ENCODE results near the gene RFPL2.

The RFPL2 gene

DNA sequence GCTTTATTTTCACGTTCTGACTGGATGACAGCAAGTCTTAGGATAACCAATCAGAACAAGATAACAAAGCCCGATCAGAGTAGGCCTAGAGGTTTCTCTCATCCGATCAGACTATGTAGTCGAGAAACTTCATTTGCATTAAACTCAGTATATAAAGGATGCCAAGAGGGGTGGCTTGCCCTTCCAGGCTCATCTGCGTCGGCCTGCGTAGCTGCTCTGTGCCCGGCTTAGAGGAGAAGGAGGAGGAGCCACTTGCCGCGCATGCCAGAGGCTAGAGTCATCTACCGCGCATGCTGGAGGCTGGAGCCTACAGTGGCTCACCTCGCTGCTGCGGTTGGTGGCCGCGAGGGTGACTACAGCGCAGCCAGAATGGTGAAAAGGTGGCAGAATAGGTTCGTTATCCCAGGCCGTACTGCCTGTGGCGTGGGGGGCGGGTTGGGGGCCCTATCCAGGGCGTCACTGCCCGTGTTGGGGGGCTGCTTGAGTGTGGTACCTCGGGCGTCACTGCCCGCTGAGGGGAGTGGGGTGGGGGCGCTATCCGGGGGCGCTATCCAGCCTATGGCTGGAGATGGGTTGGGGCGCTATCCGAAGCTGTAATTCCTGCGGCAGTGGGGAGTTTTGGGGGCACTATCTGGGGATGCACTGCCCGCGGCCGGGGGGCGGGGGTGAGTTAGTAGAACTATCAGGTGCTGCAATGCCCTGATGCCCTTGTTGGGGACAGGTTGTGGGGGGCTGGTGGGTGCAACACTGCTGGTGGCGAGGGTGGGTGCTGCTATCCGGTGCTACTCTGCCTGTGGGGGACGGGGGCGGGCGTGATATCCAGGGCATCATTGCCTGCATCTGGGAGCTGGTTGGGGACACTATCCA is at the start of gene RFPL2:
RFPL2 (minus strand) TSS at position 218 of the 867 bp plus-strand sequence. CDS start 2,622 bp downstream, outside the sequence.
- DNase-seq: peak; percentile 85

GRCh38 chr22:32249231-32249630 is 44.4 kb upstream of the RFPL2 start:
- no peak for DNase-seq

DNA sequence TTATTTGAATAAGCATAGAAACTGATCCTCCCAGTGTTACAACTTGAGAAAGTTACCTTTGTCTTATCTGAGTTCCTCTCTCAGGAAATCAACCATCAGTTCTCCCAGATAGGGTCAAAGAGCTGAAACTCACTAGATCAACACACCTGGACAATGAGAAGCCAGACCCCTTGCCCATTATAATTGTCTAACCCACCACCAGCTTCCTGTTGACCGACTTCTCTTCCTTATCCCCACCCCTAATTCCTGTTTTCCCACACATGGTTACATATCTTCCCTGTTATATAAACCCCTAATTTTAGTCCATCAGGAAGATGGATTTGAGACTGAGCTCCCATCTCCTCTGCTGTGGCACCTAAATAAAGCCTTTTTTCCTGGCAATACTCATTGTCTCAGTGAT is 43.4 kb upstream of the RFPL2 start:
- no peak for DNase-seq

DNA sequence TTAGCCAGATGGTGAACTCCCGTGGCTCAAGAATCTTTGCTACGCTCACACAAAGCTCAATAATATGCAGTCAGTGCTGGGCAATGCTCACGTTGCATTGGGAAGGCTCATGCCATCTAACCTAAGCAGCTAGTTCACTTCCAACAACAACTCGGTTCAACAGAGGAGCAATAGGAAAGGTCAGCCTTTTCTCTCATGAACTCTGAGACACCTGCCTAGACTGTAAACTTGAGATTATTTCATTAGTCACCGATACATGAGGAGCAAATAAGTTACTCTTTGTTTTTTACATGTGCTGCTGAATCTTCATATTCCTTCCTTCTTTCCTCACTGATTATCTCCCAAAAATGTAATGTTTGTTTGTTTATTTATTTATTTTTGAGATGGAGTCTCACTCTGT is 41.3 kb upstream of the RFPL2 start:
- DNase-seq: no peak

DNA sequence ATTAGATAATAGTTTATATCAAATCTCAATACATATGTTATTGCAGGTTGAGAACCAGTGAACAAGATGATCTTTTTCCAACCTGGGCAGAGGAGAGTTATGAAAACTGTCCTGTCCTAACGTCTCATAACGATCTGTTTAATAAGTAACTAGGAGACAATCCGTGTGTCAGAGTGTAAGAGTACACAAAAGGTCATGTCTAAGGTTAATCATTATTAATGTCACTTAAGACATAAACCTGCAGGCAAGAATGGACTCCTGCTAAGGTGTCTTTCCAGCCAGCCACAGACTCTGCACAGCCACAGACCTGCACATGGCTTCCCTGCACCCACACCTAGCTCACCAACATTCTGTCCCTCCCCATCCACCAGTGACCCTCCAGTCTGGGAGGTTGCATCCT is 40.2 kb upstream of the RFPL2 start:
- no peak for DNase-seq

- no peak for DNase-seq
These were observed 39.7 kb upstream of the RFPL2 start for GRCh38 chr22:32244547-32244946.

GRCh38 chr22:32240461-32240860 is 35.6 kb upstream of the RFPL2 start:
- DNase-seq: no peak

GRCh38 chr22:32237906-32238305 is 33.0 kb upstream of the RFPL2 start:
- DNase-seq: no peak

DNA sequence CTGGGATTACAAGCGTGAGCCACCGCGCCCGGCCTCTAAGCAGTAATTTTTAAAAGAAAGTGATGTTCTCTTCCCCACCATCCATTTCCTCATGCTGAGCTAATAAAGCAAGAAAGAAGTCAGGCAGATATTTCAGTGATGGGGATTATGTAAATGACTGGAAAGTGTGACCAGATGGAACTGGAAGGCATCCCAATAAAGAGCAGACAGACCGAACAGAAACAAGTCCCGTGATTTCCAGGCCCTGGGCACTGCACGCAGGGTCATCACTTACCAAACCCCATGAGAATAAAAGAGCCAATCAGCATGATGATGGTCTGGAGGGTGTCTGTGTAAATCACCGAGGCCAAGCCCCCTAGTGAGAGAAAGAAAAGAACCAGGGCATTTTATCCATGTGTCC is 32.1 kb upstream of the RFPL2 start:
- no peak for DNase-seq

DNA sequence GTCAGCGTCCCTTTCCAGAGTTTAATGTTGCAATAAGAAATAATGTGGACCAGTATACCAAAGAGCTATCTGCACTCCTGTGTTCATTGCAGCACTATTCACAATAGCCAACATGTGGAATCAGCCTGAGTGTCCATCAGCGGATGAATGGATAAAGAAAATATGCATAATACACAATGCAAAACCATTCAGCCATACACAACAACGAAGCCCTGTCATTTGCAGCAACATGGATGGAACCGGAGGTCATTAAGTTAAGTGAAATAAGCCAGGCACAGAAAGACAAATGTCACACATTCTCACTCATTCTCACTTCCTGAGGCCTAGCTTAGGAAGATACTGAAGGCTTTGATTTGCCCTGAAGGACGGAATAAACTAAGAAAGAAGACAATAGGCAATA is 28.2 kb upstream of the RFPL2 start:
- DNase-seq: no peak

DNA sequence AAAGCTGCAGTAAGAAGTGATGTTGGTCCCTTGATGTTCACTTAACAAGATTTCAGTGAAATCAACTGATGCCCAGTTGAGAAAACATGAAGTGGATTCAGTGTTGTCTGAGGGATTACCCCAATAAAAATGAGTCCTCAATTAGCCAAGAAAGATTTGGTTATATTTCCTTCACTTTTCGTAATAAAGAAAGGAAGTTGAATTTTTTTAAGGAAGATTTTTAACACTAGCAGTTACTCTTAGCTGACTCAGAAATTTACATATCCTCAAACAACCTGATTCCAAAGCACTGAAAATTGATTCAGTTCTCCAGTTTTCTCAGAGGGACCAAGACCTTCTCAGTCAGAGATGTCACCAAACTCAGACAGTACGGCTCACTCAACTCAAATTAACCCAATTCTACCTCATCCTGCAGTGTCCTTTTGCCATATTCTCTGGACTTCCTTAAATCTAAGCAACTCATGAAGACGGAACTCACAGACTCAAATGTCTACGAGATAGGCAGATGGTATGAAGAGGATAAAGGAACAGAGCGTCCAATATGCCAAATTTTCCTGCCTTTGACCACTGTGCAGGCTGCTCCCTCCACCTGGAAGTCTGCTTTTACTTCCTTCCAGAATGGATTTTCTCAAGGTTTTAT is 27.4 kb upstream of the RFPL2 start:
- no peak for DNase-seq

DNA sequence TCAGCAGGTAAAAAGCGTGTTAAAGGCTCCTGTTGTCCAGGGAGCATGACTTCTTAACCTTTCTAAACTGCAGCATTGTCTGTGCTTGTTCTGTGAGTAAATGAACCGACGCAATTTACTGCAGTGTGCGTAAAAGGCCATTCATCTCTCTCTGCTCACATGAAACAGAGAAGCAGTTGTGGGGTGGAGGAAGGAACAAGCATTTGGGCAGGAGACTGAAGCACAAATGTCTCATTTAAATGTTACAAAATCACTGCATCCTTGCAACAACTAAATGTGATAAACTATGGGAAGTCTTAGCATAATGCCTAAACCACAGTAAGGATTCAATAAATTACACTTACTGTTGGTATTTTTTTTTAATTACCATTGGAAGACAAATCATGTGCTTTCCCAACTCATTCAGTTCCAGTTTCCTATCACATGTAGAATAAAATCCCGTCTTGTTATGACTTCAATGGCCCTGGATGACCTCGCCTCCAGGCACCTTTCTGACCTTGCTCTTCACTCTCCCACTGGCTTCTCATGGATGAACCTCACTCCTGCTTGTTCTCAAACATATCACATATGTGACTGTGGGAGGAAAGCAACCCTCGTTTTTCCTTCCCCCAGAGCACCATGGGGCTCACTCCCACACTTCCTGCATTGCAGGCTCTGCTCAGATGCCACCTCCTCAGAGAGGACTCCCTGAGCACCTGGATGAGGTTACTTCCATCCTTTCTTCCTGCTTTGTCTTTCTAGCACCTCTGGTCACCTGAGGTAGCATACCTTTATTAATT is 21.6 kb upstream of the RFPL2 start:
- no peak for DNase-seq

DNA sequence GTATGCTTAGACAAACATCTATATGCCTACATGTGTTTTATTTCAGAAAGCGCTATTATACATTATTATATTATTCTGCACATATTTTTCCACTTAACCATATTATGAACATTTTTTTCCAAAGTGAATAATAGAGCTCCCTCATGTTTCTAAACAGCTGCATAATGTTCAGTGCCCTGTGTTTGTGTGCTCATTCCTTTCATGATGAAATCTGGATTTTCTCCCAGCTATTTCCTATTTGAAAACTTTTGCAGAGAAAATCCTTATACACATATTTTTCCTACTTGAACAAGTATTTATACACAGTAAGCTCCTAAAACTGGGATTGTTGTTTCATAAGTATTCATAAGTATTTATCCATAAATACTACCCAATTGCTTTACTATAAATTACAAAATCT is 18.1 kb upstream of the RFPL2 start:
- no peak for DNase-seq

DNA sequence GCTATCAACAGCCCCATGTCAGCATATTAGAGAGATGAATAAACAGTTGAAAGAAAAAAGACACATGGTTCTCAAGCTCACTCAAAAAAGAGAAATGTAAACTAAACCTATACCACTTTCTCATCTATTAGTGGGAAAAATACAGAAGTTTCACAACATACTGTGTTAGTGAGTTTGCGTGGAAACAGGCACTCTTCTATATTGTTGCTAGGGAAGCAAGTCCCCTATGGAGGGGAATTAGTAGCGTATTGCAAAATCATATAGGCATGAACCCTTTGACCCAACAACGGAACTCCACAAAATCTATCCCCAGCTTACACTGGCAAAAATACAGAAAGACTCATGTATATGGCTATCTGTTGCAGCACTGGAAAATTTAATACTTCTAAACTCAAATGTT is 14.2 kb upstream of the RFPL2 start:
- no peak for DNase-seq

DNA sequence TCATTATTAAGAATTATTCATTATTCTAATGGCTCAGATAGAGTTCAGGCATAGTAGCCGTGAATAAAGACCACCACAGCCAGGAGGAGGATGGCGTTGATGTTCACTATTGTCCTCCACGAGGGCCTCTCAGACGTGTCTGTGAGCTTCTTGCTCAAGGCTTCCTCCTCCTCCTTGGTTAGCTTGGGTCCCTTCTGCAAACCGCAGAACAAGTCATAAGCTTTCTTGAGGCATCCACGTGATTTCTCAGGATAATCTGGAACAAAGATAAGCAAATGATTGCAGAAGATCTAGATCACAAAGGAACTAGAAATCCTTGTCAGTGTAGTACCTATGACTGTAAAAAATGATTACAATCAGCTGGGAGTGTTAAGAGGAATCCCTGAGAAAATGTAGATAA is 13.6 kb upstream of the RFPL2 start:
- no peak for DNase-seq

- DNase-seq: no peak
These were observed 12.6 kb upstream of the RFPL2 start for GRCh38 chr22:32217465-32217864.

- no peak for DNase-seq
These were observed 12.0 kb upstream of the RFPL2 start for GRCh38 chr22:32216911-32217310.

DNA sequence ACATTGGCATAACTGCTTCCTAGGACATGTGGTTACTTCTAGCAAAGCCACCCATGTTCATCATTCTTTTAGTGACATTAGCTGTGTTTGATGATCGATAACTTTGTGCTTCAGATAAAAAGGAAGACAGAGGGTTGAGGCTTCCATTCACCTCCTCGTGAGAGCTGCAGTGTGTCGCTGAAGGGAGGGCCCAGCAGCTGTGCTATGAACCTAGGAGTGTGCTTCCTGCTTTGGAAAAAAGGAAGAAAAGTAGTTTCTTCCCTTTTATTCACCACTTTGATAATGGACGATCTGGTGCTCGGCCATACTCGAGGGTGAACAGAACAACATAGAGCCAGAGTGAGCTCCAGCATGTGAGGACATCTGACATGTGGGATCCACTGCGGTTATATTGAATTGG is 6.1 kb upstream of the RFPL2 start:
- no peak for DNase-seq

GRCh38 chr22:32208681-32209080 is 3.8 kb upstream of the RFPL2 start:
- DNase-seq: no peak

GRCh38 chr22:32207971-32208480 is 3.2 kb upstream of the RFPL2 start:
- no peak for DNase-seq

DNA sequence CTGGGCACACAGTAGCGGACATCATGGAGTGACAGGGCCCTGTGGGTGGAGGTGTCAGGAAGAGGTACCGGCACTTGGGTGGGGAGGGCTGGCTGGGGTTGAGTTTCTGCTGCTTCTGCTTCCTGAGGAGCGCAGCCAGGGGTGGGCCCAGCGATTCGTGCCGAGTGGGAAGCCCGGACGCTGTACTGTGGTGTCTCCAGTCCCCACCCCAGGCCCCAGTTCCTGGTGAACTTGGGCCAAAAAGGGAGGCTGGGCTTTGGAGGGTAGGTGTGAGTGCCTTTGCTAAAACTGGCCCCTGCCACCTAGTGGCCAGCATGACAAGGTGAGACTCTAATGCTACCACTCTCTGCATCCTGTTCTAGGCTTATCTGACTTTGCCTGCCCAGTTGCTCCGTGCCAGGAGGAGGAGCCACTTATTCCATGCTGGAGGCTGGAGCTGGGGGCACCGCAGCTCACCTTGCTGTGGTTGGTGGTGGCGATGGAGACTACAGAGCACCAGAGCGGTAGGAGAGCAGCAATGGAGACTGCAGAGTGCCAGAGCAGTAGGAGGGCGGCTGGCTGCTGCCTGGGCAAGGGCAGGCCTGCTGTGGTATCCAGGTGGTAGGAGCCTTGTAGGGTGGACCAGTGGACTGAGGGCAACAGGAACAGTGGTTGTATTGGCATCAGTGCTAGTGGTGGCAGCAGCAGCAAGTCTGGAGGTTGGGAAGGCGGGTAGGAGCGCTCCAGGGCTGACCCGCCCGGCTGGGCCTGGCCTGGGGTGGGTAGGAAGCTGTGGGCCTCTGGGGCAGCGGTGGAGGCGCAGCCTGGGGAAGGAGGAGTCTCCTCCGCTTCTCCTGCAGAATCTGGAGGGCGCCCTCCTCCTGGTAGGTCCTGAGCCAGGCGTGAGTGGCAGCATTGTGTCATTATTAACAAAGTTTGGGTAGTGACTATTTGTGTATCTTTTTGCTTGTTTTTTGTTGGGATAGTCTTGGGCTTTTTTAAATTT is 2.2 kb upstream of the RFPL2 start:
- DNase-seq: peak; percentile 81
